ENCODE measurements around the gene ISG15.

The ISG15 gene

GRCh38 chr1:1051127-1051810 lies 38.0 kb downstream of the ISG15 start:
- TF ChIP-seq EZH2phosphoT487 (conservative IDR thresholded peaks at IDR 0.05; ENCODE audit: low read length) (no peak), CTCF (IDR thresholded peaks at IDR 0.05; ENCODE audit: insufficient read depth, low read length, poor library complexity, severe bottlenecking) (no peak)
- no peaks in the 10 kb centered on the region for H3K79me2 ChIP-seq (ENCODE audit: insufficient read depth, low read length)
- H4K20me1 ChIP-seq (ENCODE audit: low read depth, low read length), result no peaks in the 10 kb centered on the region
- H3K9me2 ChIP-seq (replicated peaks; ENCODE audit: insufficient read depth, low read length), result no peaks in the 10 kb centered on the region
- H3K9ac ChIP-seq (ENCODE audit: low read length), result no peak overlapping the region
- H3K4me3 ChIP-seq (ENCODE audit: insufficient read depth, low read length, poor library complexity, severe bottlenecking), result no peak overlapping the region
- H2AFZ ChIP-seq (ENCODE audit: low read depth, low read length, severe bottlenecking), result no peak overlapping the region
- H3K4me2 ChIP-seq (ENCODE audit: low read depth, low read length, poor library complexity, severe bottlenecking), result no peak overlapping the region
- H3K9me3 ChIP-seq (ENCODE audit: insufficient read depth, low read length), result no peaks in the 10 kb centered on the region
- no peaks in the 10 kb centered on the region for H3F3A ChIP-seq (ENCODE audit: insufficient read depth)
- H3K36me3 ChIP-seq (ENCODE audit: low read length), result no peaks in the 10 kb centered on the region
- H3K27ac ChIP-seq (ENCODE audit: low read depth, low read length), result no peak overlapping the region
- no peaks in the 10 kb centered on the region for H3K27me3 ChIP-seq (ENCODE audit: low read length)

- no peaks in the 10 kb centered on the region for H3K9me2 ChIP-seq (replicated peaks; ENCODE audit: insufficient read depth, low read length)
- H3K4me3 ChIP-seq (ENCODE audit: insufficient read depth, low read length, poor library complexity, severe bottlenecking), result no peak overlapping the region
- no peak overlapping the region for H3K27ac ChIP-seq (ENCODE audit: low read depth, low read length)
- no peaks in the 10 kb centered on the region for H4K20me1 ChIP-seq (ENCODE audit: low read depth, low read length)
- no peak overlapping the region for H3K4me2 ChIP-seq (ENCODE audit: low read depth, low read length, poor library complexity, severe bottlenecking)
- TF ChIP-seq EZH2phosphoT487 (conservative IDR thresholded peaks at IDR 0.05; ENCODE audit: low read length) (no peak), CTCF (IDR thresholded peaks at IDR 0.05; ENCODE audit: insufficient read depth, low read length, poor library complexity, severe bottlenecking) (no peak)
- no peak overlapping the region for H2AFZ ChIP-seq (ENCODE audit: low read depth, low read length, severe bottlenecking)
- no peaks in the 10 kb centered on the region for H3K36me3 ChIP-seq (ENCODE audit: low read length)
- H3K9me3 ChIP-seq (ENCODE audit: insufficient read depth, low read length), result no peaks in the 10 kb centered on the region
- no peaks in the 10 kb centered on the region for H3K27me3 ChIP-seq (ENCODE audit: low read length)
- H3K9ac ChIP-seq (ENCODE audit: low read length), result no peak overlapping the region
- no peaks in the 10 kb centered on the region for H3F3A ChIP-seq (ENCODE audit: insufficient read depth)
- H3K79me2 ChIP-seq (ENCODE audit: insufficient read depth, low read length), result no peaks in the 10 kb centered on the region
These were observed 38.9 kb downstream of the ISG15 start for GRCh38 chr1:1052003-1052840.

GRCh38 chr1:1053022-1053421 lies 39.7 kb downstream of the ISG15 start:
- H3K27me3 ChIP-seq (ENCODE audit: low read length), result no peaks in the 10 kb centered on the region
- no peaks in the 10 kb centered on the region for H3K9me2 ChIP-seq (replicated peaks; ENCODE audit: insufficient read depth, low read length)
- no peaks in the 10 kb centered on the region for H3K9me3 ChIP-seq (ENCODE audit: insufficient read depth, low read length)
- H4K20me1 ChIP-seq (ENCODE audit: low read depth, low read length), result no peaks in the 10 kb centered on the region
- no peak overlapping the region for H3K4me2 ChIP-seq (ENCODE audit: low read depth, low read length, poor library complexity, severe bottlenecking)
- H3K36me3 ChIP-seq (ENCODE audit: low read length), result no peaks in the 10 kb centered on the region
- no peak overlapping the region for H3K27ac ChIP-seq (ENCODE audit: low read depth, low read length)
- H3K9ac ChIP-seq (ENCODE audit: low read length), result no peak overlapping the region
- no peak for TF ChIP-seq EZH2phosphoT487 (conservative IDR thresholded peaks at IDR 0.05; ENCODE audit: low read length)
- no peak for TF ChIP-seq CTCF (IDR thresholded peaks at IDR 0.05; ENCODE audit: insufficient read depth, low read length, poor library complexity, severe bottlenecking)
- no peak overlapping the region for H3K4me3 ChIP-seq (ENCODE audit: insufficient read depth, low read length, poor library complexity, severe bottlenecking)
- H3F3A ChIP-seq (ENCODE audit: insufficient read depth), result no peaks in the 10 kb centered on the region
- no peak overlapping the region for H2AFZ ChIP-seq (ENCODE audit: low read depth, low read length, severe bottlenecking)
- H3K79me2 ChIP-seq (ENCODE audit: insufficient read depth, low read length), result no peaks in the 10 kb centered on the region

All from SU-DHL-6 (cell line).